A673 (cell line): Measurements from ENCODE around the gene SOX6. TPM values are rescaled to one million over a fixed set of nuclear protein-coding genes. Genes with fewer than 3 reads are reported as not detected.

Experiments
- BruUV-seq: library from RNA; stranded (reverse); fragments of 400-500 nt; replicated peaks from 2 replicates; lab custom pipeline; 2021; lab: Mats Ljungman, UMichigan
- CTCF ChIA-PET: fragments of 300-600 bp; sonication (Branson Sonifier 250); formaldehyde crosslinking; loops from one replicate; lab custom pipeline; 2022; ENCODE audit warnings: antibody characterized with exemption; lab: Charles Lee
- POLR2A ChIA-PET: fragments of 300-600 bp; sonication (Branson Sonifier 250); formaldehyde crosslinking; loops from one replicate; lab custom pipeline; 2022; ENCODE audit warnings: antibody characterized with exemption; ENCODE audit not compliant: low non-redundant PET; lab: Charles Lee
- DNase-seq: peaks from one replicate; pipeline ENCODE4 v3.0.0-alpha.2; 2015; ENCODE audit warnings: low spot score
- H3K27ac ChIP-seq: fragments of 200-600 bp; sonication (generic); 2 replicates; pipeline ENCODE4 v1.5.1; 2016; ENCODE audit warnings: mixed run types, low read depth, mild to moderate bottlenecking, mixed read lengths, antibody characterized with exemption, low read length; ENCODE audit not compliant: poor library complexity, severe bottlenecking
- H3K27me3 ChIP-seq: fragments of 200-600 bp; sonication (generic); replicated peaks from 2 replicates; pipeline ENCODE4 v1.6.1; 2017; ENCODE audit warnings: mixed run types, low read depth, mild to moderate bottlenecking, mixed read lengths, antibody characterized with exemption, low read length; ENCODE audit not compliant: insufficient read depth, poor library complexity
- H3K36me3 ChIP-seq: fragments of 200-600 bp; sonication (generic); 2 replicates; pipeline ENCODE4 v1.6.1; 2016; ENCODE audit warnings: mixed run types, mild to moderate bottlenecking, mixed read lengths, antibody characterized with exemption, low read length; ENCODE audit not compliant: insufficient read depth, poor library complexity, severe bottlenecking
- H3K4me1 ChIP-seq: fragments of 200-600 bp; sonication (generic); 2 replicates; pipeline ENCODE4 v1.6.1; 2017; ENCODE audit warnings: mixed run types, mild to moderate bottlenecking, mixed read lengths, antibody characterized with exemption, low read length; ENCODE audit not compliant: insufficient read depth, poor library complexity, severe bottlenecking
- H3K4me3 ChIP-seq: fragments of 200-600 bp; sonication (generic); 2 replicates; pipeline ENCODE4 v1.5.1; 2016; ENCODE audit warnings: low read depth, mixed run types, mild to moderate bottlenecking, mixed read lengths, low read length; ENCODE audit not compliant: poor library complexity, severe bottlenecking
- H3K9me3 ChIP-seq: fragments of 200-600 bp; sonication (generic); 2 replicates; pipeline ENCODE4 v1.6.1; 2016; ENCODE audit warnings: mixed run types, low read depth, mild to moderate bottlenecking, mixed read lengths, antibody characterized with exemption, low read length; ENCODE audit not compliant: poor library complexity, severe bottlenecking
- CTCF ChIP-seq: fragments of 300-800, 200-600 bp; sonication (generic); conservative IDR thresholded peaks from 2 replicates; pipeline ENCODE4 v1.5.1; 2017; ENCODE audit warnings: low read depth, mild to moderate bottlenecking, antibody characterized with exemption, low read length, moderate library complexity, mixed read lengths
- EZH2 ChIP-seq: fragments of 200-600 bp; sonication (generic); IDR thresholded peaks from 2 replicates; pipeline ENCODE4 v1.6.1; 2017; ENCODE audit warnings: borderline replicate concordance, low read depth, mild to moderate bottlenecking, mixed read lengths, antibody characterized with exemption, low read length; ENCODE audit not compliant: poor library complexity, severe bottlenecking
- intact Hi-C: fragments of 100-400 bp; cut with micrococcal nuclease; formaldehyde crosslinking; loops from one replicate; pipeline ENCODE4 v1.10.0; 2022; ENCODE audit not compliant: unreplicated experiment
- total RNA-seq: library from RNA; stranded (reverse); gene quantifications from 2 replicates; pipeline ENCODE4 v1.2.3, GENCODE V29; 2021

The SOX6 gene
- total RNA-seq, 1 experiment from 2014 or later, result 27.5 TPM

DNA sequence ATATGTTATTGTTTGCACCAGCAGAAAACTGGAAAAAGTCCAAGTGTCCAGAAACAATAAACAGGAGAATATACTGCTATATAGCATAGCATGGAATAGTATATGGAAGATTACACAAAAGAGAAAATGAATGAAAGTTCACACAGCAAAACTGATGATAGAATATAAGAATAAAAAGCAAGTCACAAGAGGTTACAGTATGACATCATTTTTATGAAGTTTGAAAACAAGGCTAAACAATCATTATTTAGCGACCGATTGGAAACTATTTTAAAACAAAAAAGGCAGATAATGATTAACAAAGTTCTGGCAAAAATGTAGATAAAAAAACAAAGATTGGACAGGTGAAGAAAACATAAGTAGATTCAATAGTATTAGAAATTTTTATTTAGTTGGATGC, 47.1 kb downstream of the SOX6 start:
- ChIA-PET POLR2A (no interaction called here), CTCF (no interaction called here)
- no peak overlapping the region for H3K4me3 ChIP-seq
- H3K4me1 ChIP-seq, result peaks cover 5% of the 10 kb centered on the region
- no peak for DNase-seq
- intact Hi-C loops, result no loop called here
- TF ChIP-seq EZH2 (no peak), CTCF (no peak)
- H3K36me3 ChIP-seq, result no peaks in the 10 kb centered on the region
- no peak overlapping the region for H3K27ac ChIP-seq
- BruUV-seq, result no TSS peak
- H3K9me3 ChIP-seq, result no peaks in the 10 kb centered on the region
- no peaks in the 10 kb centered on the region for H3K27me3 ChIP-seq

- no peaks in the 10 kb centered on the region for H3K27me3 ChIP-seq
- no TSS peak for BruUV-seq
- no peaks in the 10 kb centered on the region for H3K36me3 ChIP-seq
- no peak overlapping the region for H3K27ac ChIP-seq
- CTCF ChIA-PET, result no interaction called here
- no peak overlapping the region for H3K4me3 ChIP-seq
- no peak for DNase-seq
- POLR2A ChIA-PET, result no interaction called here
- no peaks in the 10 kb centered on the region for H3K9me3 ChIP-seq
- TF ChIP-seq EZH2 (no peak), CTCF (no peak)
- intact Hi-C loops, result no loop called here
- H3K4me1 ChIP-seq, result peaks cover 39% of the 10 kb centered on the region
These were observed 54.9 kb downstream of the SOX6 start for GRCh38 chr11:16301462-16301861.

- no peaks in the 10 kb centered on the region for H3K36me3 ChIP-seq
- TF ChIP-seq CTCF (no peak), EZH2 (no peak)
- BruUV-seq, result no TSS peak
- peaks cover 51% of the 10 kb centered on the region for H3K4me1 ChIP-seq
- H3K9me3 ChIP-seq, result no peaks in the 10 kb centered on the region
- ChIA-PET CTCF (no interaction called here), POLR2A (no interaction called here)
- intact Hi-C loops, result no loop called here
- no peaks in the 10 kb centered on the region for H3K27me3 ChIP-seq
- no peak overlapping the region for H3K4me3 ChIP-seq
- H3K27ac ChIP-seq, result peak overlapping the region; percentile 10
- DNase-seq, result peak; percentile 26
These were observed 56.2 kb downstream of the SOX6 start for GRCh38 chr11:16299884-16300782.
